GM12878 (cell line): ENCODE data around the gene STX1A. TPM values are rescaled to one million over a fixed set of nuclear protein-coding genes. Genes with fewer than 3 reads are reported as not detected.
A peak's percentile ranks its signal among the peaks of the same experiment; 100 is the strongest.

Experiments
- ATAC-seq: fragments of 200-7000 bp; cut with Tn5 transposase; 3 replicates; pipeline ENCODE4 v1.9.1; 2020; ENCODE audit warnings: mild to moderate bottlenecking, moderate library complexity
- BruUV-seq: library from RNA; stranded (reverse); fragments of 400-500 nt; replicated peaks from 2 replicates; lab custom pipeline; 2021; lab: Mats Ljungman, UMichigan
- CTCF ChIA-PET: fragments of 300-600 bp; sonication (Branson Sonifier 250); formaldehyde crosslinking; extraction: SDS; loops from one replicate; lab custom pipeline; 2021; ENCODE audit warnings: inconsistent platforms; lab: Yijun Ruan, JAX
- POLR2A ChIA-PET: fragments of 350-600 bp; formaldehyde crosslinking; extraction: SDS; loops from one replicate; lab custom pipeline; 2021; ENCODE audit warnings: inconsistent platforms; lab: Charles Lee
- RAD21 ChIA-PET: fragments of 300-600 bp; sonication (Branson Sonifier 250); formaldehyde crosslinking; loops from one replicate; lab custom pipeline; 2023; ENCODE audit warnings: antibody characterized with exemption; ENCODE audit not compliant: unreplicated experiment; lab: Charles Lee
- SMC1A ChIA-PET: fragments of 300-600 bp; sonication (Branson Sonifier 250); formaldehyde crosslinking; loops from one replicate; lab custom pipeline; 2023; ENCODE audit not compliant: unreplicated experiment, uncharacterized antibody; lab: Charles Lee
- DNase-seq: peaks from one replicate; pipeline ENCODE4 v3.0.0-alpha.2; 2011; ENCODE audit warnings: low read depth, low spot score
- FAIRE-seq: peaks from 3 replicates; lab custom pipeline; 2011; peaks lifted over from hg19 to GRCh38; lab: Jason Lieb, UNC
- H2AFZ ChIP-seq: 2 replicates; pipeline ENCODE4 v1.6.0; 2011; ENCODE audit warnings: low read depth, low read length, control low read depth; ENCODE audit not compliant: control insufficient read depth
- H3K27ac ChIP-seq: 2 replicates; pipeline ENCODE4 v1.5.1; 2011; ENCODE audit warnings: control low read depth; ENCODE audit not compliant: control insufficient read depth, insufficient read depth
- H3K27me3 ChIP-seq, 2 experiments: replicated peaks in 1 of 2; 2 replicates each; pipeline versions ENCODE4 v1.6.0 to v1.6.1; 2011; ENCODE audit warnings: low read length in 1 of 2; ENCODE audit not compliant: control insufficient read depth in 2 of 2, insufficient read depth in 2 of 2
- H3K36me3 ChIP-seq, 2 experiments: 2 replicates each; pipeline ENCODE4 v1.5.1; 2011; ENCODE audit warnings: low read length in 1 of 2; ENCODE audit not compliant: control insufficient read depth in 2 of 2, insufficient read depth in 2 of 2
- H3K4me1 ChIP-seq: 2 replicates; pipeline ENCODE4 v1.6.1; 2011; ENCODE audit warnings: mild to moderate bottlenecking, low read length, moderate library complexity, mixed read lengths; ENCODE audit not compliant: control insufficient read depth, insufficient read depth
- H3K4me2 ChIP-seq: 2 replicates; pipeline ENCODE4 v1.6.0; 2011; ENCODE audit warnings: control low read depth; ENCODE audit not compliant: control insufficient read depth, insufficient read depth
- H3K4me3 ChIP-seq: fragments of 200-600 bp; sonication (generic); 2 replicates; pipeline ENCODE4 v1.5.1; 2016
- H3K79me2 ChIP-seq: 2 replicates; pipeline ENCODE4 v1.6.0; 2011; ENCODE audit warnings: low read length; ENCODE audit not compliant: control insufficient read depth, insufficient read depth
- H3K9ac ChIP-seq: 2 replicates; pipeline ENCODE4 v1.8.0; 2011; ENCODE audit warnings: low read length, control low read depth, mixed read lengths; ENCODE audit not compliant: control insufficient read depth, insufficient read depth
- H3K9me3 ChIP-seq: replicated peaks from 3 replicates; pipeline ENCODE4 v1.5.1; 2011; ENCODE audit warnings: mild to moderate bottlenecking, low read length; ENCODE audit not compliant: control insufficient read depth, insufficient read depth
- H4K20me1 ChIP-seq: 2 replicates; pipeline ENCODE4 v1.6.0; 2011; ENCODE audit not compliant: control insufficient read depth, insufficient read depth
- CBFB ChIP-seq: IDR thresholded peaks from 2 replicates; pipeline ENCODE4 v1.6.1; 2016; ENCODE audit warnings: antibody characterized with exemption, low read depth
- MTA3 ChIP-seq: IDR thresholded peaks from 2 replicates; pipeline ENCODE4 v1.6.1; 2012; ENCODE audit warnings: low read length, inconsistent platforms, borderline replicate concordance
- MYB ChIP-seq: fragments of 150-350 bp; IDR thresholded peaks from 2 replicates; pipeline ENCODE4 v1.6.1; 2014; ENCODE audit warnings: mild to moderate bottlenecking, low read depth, low read length, borderline replicate concordance
- POLR2A ChIP-seq: IDR thresholded peaks from 2 replicates; pipeline ENCODE4 v1.6.1; 2011; ENCODE audit warnings: low read depth, mild to moderate bottlenecking, low read length
- POLR2AphosphoS5 ChIP-seq: IDR thresholded peaks from 2 replicates; pipeline ENCODE4 v1.6.1; 2011; ENCODE audit warnings: mild to moderate bottlenecking, low read length, inconsistent platforms
- RB1 ChIP-seq: fragments of 450-650 bp; formaldehyde crosslinking; IDR thresholded peaks from 2 replicates; pipeline ENCODE4 v1.6.1; 2017; ENCODE audit warnings: mild to moderate bottlenecking, borderline replicate concordance
- ZBTB33 ChIP-seq: fragments of 450-650 bp; IDR thresholded peaks from 2 replicates; pipeline ENCODE4 v1.6.1; 2017; ENCODE audit warnings: mild to moderate bottlenecking
- ZNF592 ChIP-seq: fragments of 450-650 bp; IDR thresholded peaks from 2 replicates; pipeline ENCODE4 v1.6.1; 2017; ENCODE audit warnings: mild to moderate bottlenecking, moderate library complexity
- WGBS: methylation state at CpG from one replicate; pipeline ENCODE4 v1.1.6; 2016; ENCODE audit warnings: low lambda C conversion rate; ENCODE audit not compliant: insufficient replicate concordance, insufficient coverage; ENCODE audit errors: missing lambda C conversion rate; 5-methylcytosine and 5-hydroxymethylcytosine counted together
- in situ Hi-C: fragments of 300-500 bp; cut with MboI; formaldehyde crosslinking; loops from 9 replicates; pipeline ENCODE4 v1.14.3; 2018; ENCODE audit warnings: mixed read lengths
- intact Hi-C: fragments of 100-400 bp; cut with micrococcal nuclease; formaldehyde crosslinking; loops from one replicate; pipeline ENCODE4 v1.14.2; 2022; ENCODE audit not compliant: unreplicated experiment
- polyA plus RNA-seq, 11 experiments: library from polyadenylated mRNA; depleted of rRNA in 4 of 11; unstranded in 6 of 11; stranded (reverse) in 5 of 11; fragments of >200 nt; fragmentation: Nextera tagmentation in 4 of 11; fragmentation: Illumina TruSeq in 1 of 11; extraction: Ambion mirVana in 4 of 11; extraction: Trizol in 1 of 11; gene quantifications; 1 replicate in 1 of 11; 2 replicates in 10 of 11; pipeline versions ENCODE4 v1.2.1 to v1.2.3, GENCODE V29; 2011 to 2016; ENCODE audit warnings: inconsistent platforms in 2 of 11, missing spikeins in 2 of 11, low read depth in 1 of 11
- total RNA-seq, 4 experiments: library from RNA; depleted of rRNA in 3 of 4; stranded (reverse); fragments of >200 nt in 3 of 4; fragmentation: Illumina TruSeq in 1 of 4; extraction: Trizol in 1 of 4; gene quantifications; 2 replicates each; pipeline versions ENCODE4 v1.2.1 to v1.2.3, GENCODE V29; 2013 to 2021

STX1A gene
- total and polyA plus RNA-seq, 10 of the 15 experiments (the other 5 are each of a cell fraction or from before 2014, with no cell fraction given), result 0.15 to 5.3 (median 2.5) TPM

GRCh38 chr7:73719806-73720169 lies 319 bp upstream of the STX1A start:
- no peak for ATAC-seq
- ChIA-PET CTCF (interaction anchor here (2.9 kb wide), 1 partner anchor 113 kb away, joined by 14 read pairs; no protein-coding TSS in a partner anchor), POLR2A (interaction anchor here (0.6 to 1.1 kb wide), 3 partner anchors 8 to 197 kb away, joined by 3 to 4 read pairs (median 3); partner anchors contain the start of gene BAZ1B)
- DNase-seq, result no peak
- H3K36me3 ChIP-seq, result no peaks in the 10 kb centered on the region
- in situ Hi-C loops, result no loop called here
- peaks cover 12% of the 10 kb centered on the region for H3K4me1 ChIP-seq
- WGBS, result 7% methylated on average over 14 of the region's 16 CpGs
- peak overlapping the region; percentile 53 for H2AFZ ChIP-seq
- TF ChIP-seq CBFB, result no peak
- TF ChIP-seq, all 136 proteins: peak for 0
- Histone ChIP-seq H3K79me2 (no peaks in the 10 kb centered on the region), H3K4me2 (peak overlapping the region; percentile 66), H3K27me3 (no peaks in the 10 kb centered on the region), H3K27ac (no peak overlapping the region), H4K20me1 (peaks cover 4% of the 10 kb centered on the region; the same call in 1 of the 2 replicates), H3K9ac (no peak overlapping the region), H3K4me3 (no peak overlapping the region), H3K9me3 (no peaks in the 10 kb centered on the region)
- RAD21 ChIA-PET, result interaction anchor here (1.6 kb wide), 1 partner anchor 19 kb away, joined by 6 read pairs; the partner anchor contains the start of gene ABHD11
- no peak for FAIRE-seq
- no TSS peak for BruUV-seq
- intact Hi-C loops, result loop anchor here (2.0 kb wide), 1 partner anchor 37 kb away; the partner anchor contains the start of genes BUD23 and DNAJC30
- SMC1A ChIA-PET, result interaction anchor here (2.0 kb wide), 1 partner anchor 113 kb away, joined by 10 read pairs; no protein-coding TSS in a partner anchor

GRCh38 chr7:73718438-73718881 lies 1.0 kb downstream of the STX1A start:
- POLR2A ChIA-PET, result no interaction called here
- intact Hi-C loops (loop anchor here (2.0 kb wide), 1 partner anchor 36 kb away; the partner anchor contains the start of genes BUD23 and DNAJC30), in situ Hi-C loops (no loop called here)
- peak overlapping the region; percentile 87 for H3K4me3 ChIP-seq
- WGBS, result 6% methylated on average over 9 of the region's 9 CpGs
- H3K9ac ChIP-seq, result no peak overlapping the region
- CTCF ChIA-PET, result no interaction called here
- peak overlapping the region; percentile 90 for H3K4me2 ChIP-seq
- TF ChIP-seq RB1, result no peak
- TF ChIP-seq MYB, result no peak
- no peak for TF ChIP-seq ZNF592
- no peak; the same call in 1 of the 2 replicates for TF ChIP-seq POLR2A
- TF ChIP-seq MTA3, result no peak
- TF ChIP-seq ZBTB33, result no peak
- no peak for TF ChIP-seq POLR2AphosphoS5
- RAD21 ChIA-PET, result no interaction called here
- no TSS peak for BruUV-seq
- DNase-seq (no peak), ATAC-seq (peak; percentile 29), FAIRE-seq (no peak)
- H3K79me2 ChIP-seq, result no peaks in the 10 kb centered on the region
- H4K20me1 ChIP-seq, result peaks cover 4% of the 10 kb centered on the region; the same call in 1 of the 2 replicates
- no peaks in the 10 kb centered on the region for H3K36me3 ChIP-seq
- no peaks in the 10 kb centered on the region for H3K9me3 ChIP-seq
- SMC1A ChIA-PET, result no interaction called here
- peaks cover 12% of the 10 kb centered on the region for H3K4me1 ChIP-seq
- no peak overlapping the region for H3K27ac ChIP-seq
- H2AFZ ChIP-seq, result no peak overlapping the region
- no peaks in the 10 kb centered on the region for H3K27me3 ChIP-seq
